IMR-90 (cell line): ENCODE data around the gene SMIM29. TPM values are rescaled to one million over a fixed set of nuclear protein-coding genes. Genes with fewer than 3 reads are reported as not detected.

ENCODE experiments used
- ATAC-seq: fragments of 200-7000 bp; cut with Tn5 transposase; 2 replicates; pipeline ENCODE4 v1.9.1; 2020; ENCODE audit warnings: low read depth, mild to moderate bottlenecking, moderate library complexity
- BruUV-seq: library from RNA; stranded (reverse); fragments of 400-500 nt; replicated peaks from 2 replicates; lab custom pipeline; 2021; lab: Mats Ljungman, UMichigan
- CTCF ChIA-PET: fragments of 300-600 bp; formaldehyde crosslinking; extraction: SDS; loops from one replicate; lab custom pipeline; 2021; ENCODE audit warnings: antibody characterized with exemption; lab: Yijun Ruan, JAX
- POLR2A ChIA-PET: fragments of 300-600 bp; sonication (Branson Sonifier 250); formaldehyde crosslinking; loops from one replicate; lab custom pipeline; 2022; ENCODE audit warnings: antibody characterized with exemption; ENCODE audit not compliant: unreplicated experiment; lab: Charles Lee
- DNase-seq: peaks from one replicate; pipeline ENCODE4 v3.0.0; 2013
- H2AFZ ChIP-seq: replicated peaks from 2 replicates; pipeline ENCODE3; 2013; ENCODE audit warnings: low read length, mild to moderate bottlenecking; ENCODE audit not compliant: poor library complexity
- H2AK5ac ChIP-seq: 2 replicates; pipeline ENCODE4 v1.6.1; 2013; ENCODE audit warnings: low read depth, low read length, inconsistent platforms
- H2AK9ac ChIP-seq: replicated peaks from 2 replicates; pipeline ENCODE3; 2013; ENCODE audit warnings: mild to moderate bottlenecking, low read depth, low read length, moderate library complexity; ENCODE audit not compliant: poor library complexity
- H2BK120ac ChIP-seq: 2 replicates; pipeline ENCODE4 v1.6.1; 2013; ENCODE audit warnings: low read depth, low read length, inconsistent platforms
- H2BK15ac ChIP-seq: 3 replicates; pipeline ENCODE4 v1.6.1; 2013; ENCODE audit warnings: low read depth, low read length, inconsistent platforms
- H2BK20ac ChIP-seq: 2 replicates; pipeline ENCODE4 v1.6.1; 2013; ENCODE audit warnings: low read depth, mild to moderate bottlenecking, inconsistent platforms, low read length, moderate library complexity
- H2BK5ac ChIP-seq: 2 replicates; pipeline ENCODE4 v1.6.1; 2013; ENCODE audit warnings: mild to moderate bottlenecking, low read depth, low read length, inconsistent platforms; ENCODE audit not compliant: poor library complexity, severe bottlenecking
- H3K14ac ChIP-seq: replicated peaks from 2 replicates; pipeline ENCODE4 v1.6.1; 2013; ENCODE audit warnings: low read depth, low read length, inconsistent platforms
- H3K18ac ChIP-seq: 2 replicates; pipeline ENCODE4 v1.6.1; 2013; ENCODE audit warnings: low read depth, low read length, control low read depth
- H3K23ac ChIP-seq: 2 replicates; pipeline ENCODE4 v1.6.1; 2013; ENCODE audit warnings: low read depth, low read length, inconsistent platforms
- H3K27ac ChIP-seq: 2 replicates; pipeline ENCODE4 v1.5.1; 2013; ENCODE audit warnings: mild to moderate bottlenecking, control low read depth, low read length; ENCODE audit not compliant: insufficient read depth
- H3K27me3 ChIP-seq: 2 replicates; pipeline ENCODE4 v1.6.1; 2013; ENCODE audit warnings: low read length; ENCODE audit not compliant: control insufficient read depth, insufficient read depth
- H3K36me3 ChIP-seq: 2 replicates; pipeline ENCODE4 v1.6.1; 2013; ENCODE audit warnings: low read length, mixed read lengths; ENCODE audit not compliant: control insufficient read depth, insufficient read depth
- H3K4ac ChIP-seq: 2 replicates; pipeline ENCODE4 v1.6.1; 2013; ENCODE audit warnings: low read depth, low read length, inconsistent platforms
- H3K4me1 ChIP-seq: 2 replicates; pipeline ENCODE4 v1.6.1; 2013; ENCODE audit warnings: low read length, mixed read lengths; ENCODE audit not compliant: control insufficient read depth, insufficient read depth
- H3K4me2 ChIP-seq: 2 replicates; pipeline ENCODE4 v1.6.1; 2013; ENCODE audit warnings: low read depth, mild to moderate bottlenecking, control low read depth, low read length, moderate library complexity
- H3K4me3 ChIP-seq: 2 replicates; pipeline ENCODE4 v1.5.1; 2013; ENCODE audit warnings: low read depth, mild to moderate bottlenecking, control low read depth, low read length, moderate library complexity; ENCODE audit not compliant: insufficient read depth
- H3K56ac ChIP-seq: 2 replicates; pipeline ENCODE4 v1.6.1; 2013; ENCODE audit warnings: low read length, inconsistent platforms; ENCODE audit not compliant: insufficient read depth; ENCODE audit errors: extremely low read depth
- H3K79me1 ChIP-seq, 2 experiments: 2 replicates each; pipeline ENCODE4 v1.6.1; 2013; ENCODE audit warnings: low read length in 2 of 2, inconsistent platforms in 1 of 2, low read depth in 1 of 2
- H3K9ac ChIP-seq: 2 replicates; pipeline ENCODE4 v1.6.1; 2013; ENCODE audit warnings: low read depth, low read length, control low read depth
- H3K9me1 ChIP-seq: 2 replicates; pipeline ENCODE4 v1.6.1; 2013; ENCODE audit warnings: low read length, inconsistent platforms; ENCODE audit not compliant: insufficient read depth
- H3K9me3 ChIP-seq: 2 replicates; pipeline ENCODE4 v1.6.1; 2013; ENCODE audit warnings: low read length; ENCODE audit not compliant: control insufficient read depth, insufficient read depth
- H4K20me1 ChIP-seq: 2 replicates; pipeline ENCODE4 v1.6.1; 2013; ENCODE audit warnings: low read length, inconsistent platforms; ENCODE audit not compliant: insufficient read depth
- H4K5ac ChIP-seq: 2 replicates; pipeline ENCODE4 v1.6.1; 2013; ENCODE audit warnings: mild to moderate bottlenecking, low read depth, low read length, control low read depth
- H4K8ac ChIP-seq, 2 experiments: 2 replicates each; pipeline ENCODE4 v1.6.1; 2013; ENCODE audit warnings: low read depth in 2 of 2, low read length in 2 of 2, control low read depth in 1 of 2, inconsistent platforms in 1 of 2
- H4K91ac ChIP-seq: 2 replicates; pipeline ENCODE4 v1.6.1; 2013; ENCODE audit warnings: low read depth, low read length, inconsistent platforms; ENCODE audit not compliant: insufficient read depth
- BHLHE40 ChIP-seq: fragments of 150-350 bp; IDR thresholded peaks from 2 replicates; pipeline ENCODE4 v1.6.1; 2016; ENCODE audit warnings: mild to moderate bottlenecking, low read depth, low read length
- CEBPB ChIP-seq: IDR thresholded peaks from 2 replicates; pipeline ENCODE4 v1.6.1; 2012; ENCODE audit warnings: low read depth, low read length, improper control_type of control experiment
- CHD1 ChIP-seq: IDR thresholded peaks from 2 replicates; pipeline ENCODE4 v1.6.1; 2012; ENCODE audit warnings: low read depth, low read length, improper control_type of control experiment
- CTCF ChIP-seq: conservative IDR thresholded peaks from 2 replicates; pipeline ENCODE4 v1.5.1; 2012; ENCODE audit warnings: mild to moderate bottlenecking, low read depth, low read length, improper control_type of control experiment
- FOS ChIP-seq: fragments of 150-350 bp; IDR thresholded peaks from 2 replicates; pipeline ENCODE4 v1.6.1; 2016; ENCODE audit warnings: low read depth, low read length
- MAFK ChIP-seq: IDR thresholded peaks from 2 replicates; pipeline ENCODE4 v1.6.1; 2012; ENCODE audit warnings: low read depth, low read length, improper control_type of control experiment
- MAZ ChIP-seq: IDR thresholded peaks from 2 replicates; pipeline ENCODE4 v1.6.1; 2012; ENCODE audit warnings: low read depth, mild to moderate bottlenecking, low read length, improper control_type of control experiment, moderate library complexity, borderline replicate concordance
- MXI1 ChIP-seq: IDR thresholded peaks from 2 replicates; pipeline ENCODE4 v1.6.1; 2012; ENCODE audit warnings: low read depth, mild to moderate bottlenecking, low read length, moderate library complexity, borderline replicate concordance
- NFE2L2 ChIP-seq: fragments of 150-350 bp; IDR thresholded peaks from 2 replicates; pipeline ENCODE4 v1.6.1; 2016; ENCODE audit warnings: low read depth, mild to moderate bottlenecking, low read length
- RAD21 ChIP-seq: IDR thresholded peaks from 2 replicates; pipeline ENCODE4 v1.6.1; 2012; ENCODE audit warnings: low read length, improper control_type of control experiment
- RCOR1 ChIP-seq: IDR thresholded peaks from 2 replicates; pipeline ENCODE4 v1.6.1; 2012; ENCODE audit warnings: mild to moderate bottlenecking, low read length, improper control_type of control experiment; ENCODE audit not compliant: insufficient replicate concordance
- RFX5 ChIP-seq: IDR thresholded peaks from 2 replicates; pipeline ENCODE4 v1.8.0; 2012; ENCODE audit warnings: low read depth, mild to moderate bottlenecking, low read length, moderate library complexity
- SMC3 ChIP-seq: fragments of 150-350 bp; IDR thresholded peaks from 2 replicates; pipeline ENCODE4 v1.6.1; 2016; ENCODE audit warnings: low read depth, mild to moderate bottlenecking, antibody characterized with exemption, low read length, moderate library complexity
- USF2 ChIP-seq: fragments of 150-350 bp; IDR thresholded peaks from 2 replicates; pipeline ENCODE4 v1.6.1; 2017; ENCODE audit warnings: mild to moderate bottlenecking, antibody characterized with exemption, low read length, low read depth
- WGBS, 2 experiments: methylation state at CpG; one replicate each; pipeline versions ENCODE4 v1.1.5 to v1.1.7; 2013; ENCODE audit warnings: missing lambda C conversion rate in 2 of 2; ENCODE audit not compliant: insufficient read length in 1 of 2; ENCODE audit errors: extremely low coverage in 2 of 2; 5-methylcytosine and 5-hydroxymethylcytosine counted together
- dilution Hi-C: fragments of 300-500 bp; cut with HindIII; formaldehyde crosslinking; loops from one replicate; pipeline ENCODE4 v1.14.3; 2018; ENCODE audit warnings: low sequenced_read_pairs; ENCODE audit not compliant: unreplicated experiment
- in situ Hi-C: fragments of 300-500 bp; cut with MboI; formaldehyde crosslinking; loops from 3 replicates; pipeline ENCODE4 v1.14.3; 2019; ENCODE audit warnings: low sequenced_read_pairs, inconsistent platforms, mixed read lengths
- intact Hi-C: fragments of 100-400 bp; cut with micrococcal nuclease; formaldehyde crosslinking; loops from 2 replicates; pipeline ENCODE4 v1.10.0; 2022
- polyA plus RNA-seq, 3 experiments: library from polyadenylated mRNA; depleted of rRNA; stranded (reverse); fragments of >200 nt; gene quantifications; 2 replicates each; pipeline ENCODE4 v1.2.3, GENCODE V29; 2012; ENCODE audit warnings: low replicate concordance in 1 of 3
- total RNA-seq: library from RNA; depleted of rRNA; stranded (reverse); fragments of >200 nt; gene quantifications from 2 replicates; pipeline ENCODE4 v1.2.3, GENCODE V29; 2012

SMIM29 gene
- total and polyA plus RNA-seq, 2 of the 4 experiments (the other 2 are of a cell fraction) = 8.4 to 28.9 TPM

GRCh38 chr6:34234667-34235306, 14.0 kb downstream of the SMIM29 start:
- ChIA-PET POLR2A (no interaction called here), CTCF (no interaction called here)
- Histone ChIP-seq H3K18ac (no peak overlapping the region), H3K9ac (no peak overlapping the region), H4K8ac (no peak overlapping the region; a peak in 1 of 4 replicates), H2BK5ac (peak overlapping the region; percentile 47), H2BK15ac (no peak overlapping the region; the same call in 2 of the 3 replicates), H3K36me3 (no peaks in the 10 kb centered on the region), H3K9me3 (no peaks in the 10 kb centered on the region), H2BK20ac (peak overlapping the region; percentile 4; the same call in 1 of the 2 replicates), H4K20me1 (peaks cover 13% of the 10 kb centered on the region), H2AK5ac (peak overlapping the region; percentile 62), H3K9me1 (peaks cover 4% of the 10 kb centered on the region; the same call in 1 of the 2 replicates), H4K5ac (no peak overlapping the region), H3K4me1 (peaks cover 20% of the 10 kb centered on the region), H2BK120ac (peak overlapping the region; percentile 9; the same call in 1 of the 2 replicates), H2AK9ac (peak overlapping the region; percentile 10), H3K79me1 (peaks cover 0 to 11% of the 10 kb centered on the region in 2 experiments; a peak in 2 of 4 replicates), H3K4me2 (no peak overlapping the region), H3K14ac (no peak overlapping the region), H4K91ac (peak overlapping the region; percentile 59; the same call in 1 of the 2 replicates), H3K27ac (no peak overlapping the region; the same call in 1 of the 2 replicates), H3K4me3 (no peak overlapping the region), H3K27me3 (no peaks in the 10 kb centered on the region), H3K23ac (no peak overlapping the region), H2AFZ (peak overlapping the region; percentile 9), H3K56ac (no peak overlapping the region), H3K4ac (0 out of 2 replicates have a peak overlapping the region, but pooled peaks have one; percentile 15)
- dilution Hi-C loops = no loop called here
- DNase-seq = no peak
- in situ Hi-C loops = no loop called here
- intact Hi-C loops = loop anchor here (5.0 kb wide), 1 partner anchor 37 kb away; no protein-coding TSS in a partner anchor
- BruUV-seq = no TSS peak
- 86% methylated on average over 11 of the region's 53 CpGs; no CpG with 5 or more reads in 1 of the 2 experiments for WGBS, 2 experiments
- ATAC-seq = no peak
- no peak for TF ChIP-seq BHLHE40
- no peak for TF ChIP-seq USF2
- TF ChIP-seq FOS = no peak
- TF ChIP-seq CEBPB = no peak
- no peak for TF ChIP-seq RCOR1
- TF ChIP-seq MAFK = no peak
- no peak for TF ChIP-seq RFX5
- TF ChIP-seq RAD21 = no peak
- TF ChIP-seq CTCF = no peak
- no peak for TF ChIP-seq MXI1
- TF ChIP-seq CHD1 = no peak
- no peak for TF ChIP-seq SMC3
- no peak for TF ChIP-seq NFE2L2
- no peak for TF ChIP-seq MAZ
